Activated CD8-positive, alpha-beta memory T cell treated with anti-CD3 and anti-CD28 coated beads for 36 hours (primary cell): ENCODE results near the gene ACOT9. TPM values are rescaled to one million over a fixed set of nuclear protein-coding genes. Genes with fewer than 3 reads are reported as not detected.
"Not testable (repeated sequence)": the region's sequence is repeated elsewhere in the genome, so short reads cannot be mapped to it uniquely, and the experiment has no call there.

Source experiments
- CTCF ChIA-PET: fragments of 350-600 bp; sonication (Branson Sonifier 250); formaldehyde crosslinking; loops from one replicate; lab custom pipeline; 2021; ENCODE audit warnings: antibody characterized with exemption; lab: Charles Lee
- POLR2A ChIA-PET: fragments of 350-600 bp; sonication (Branson Sonifier 250); formaldehyde crosslinking; loops from one replicate; lab custom pipeline; 2021; ENCODE audit warnings: antibody characterized with exemption; lab: Charles Lee
- total RNA-seq, 2 experiments: library from RNA; stranded (reverse); gene quantifications; one replicate each; pipeline ENCODE4 v1.2.3, GENCODE V29; 2021

ACOT9 gene
- total RNA-seq, 2 experiments from 2014 or later = 37.2 to 37.5 TPM

GRCh38 chrX:23660766-23661132 is 82.3 kb downstream of the ACOT9 start:
- CTCF ChIA-PET = no interaction called here
- POLR2A ChIA-PET = no interaction called here

- POLR2A ChIA-PET, CTCF ChIA-PET: not testable (repeated sequence)
These were observed 82.9 kb downstream of the ACOT9 start for GRCh38 chrX:23660083-23660765.

GRCh38 chrX:23659339-23659738 is 83.7 kb downstream of the ACOT9 start:
- ChIA-PET CTCF (no interaction called here), POLR2A (no interaction called here)

GRCh38 chrX:23656684-23657083 is 86.4 kb downstream of the ACOT9 start:
- CTCF ChIA-PET = no interaction called here
- POLR2A ChIA-PET = no interaction called here

GRCh38 chrX:23656091-23656490 is 87.0 kb downstream of the ACOT9 start:
- POLR2A ChIA-PET = no interaction called here
- CTCF ChIA-PET = no interaction called here

Other genes with a start within 250 kb of the ACOT9 start
- gene PRDX4, start 75.8 kb downstream of the ACOT9 start, total RNA-seq = 10 to 100 TPM; 63.4 to 65.5 TPM
- gene SAT1, start 39.9 kb upstream of the ACOT9 start, total RNA-seq = 10 to 100 TPM; 35.9 to 37.1 TPM
- 10 to 100 TPM; 40.0 to 40.4 TPM for gene APOO, start 164.7 kb upstream of the ACOT9 start, total RNA-seq
- not detected for gene CXorf58, start 164.7 kb upstream of the ACOT9 start, total RNA-seq